OCI-LY1 (cell line): ENCODE results near the gene SP5.

ENCODE experiments used
- EZH2 ChIP-seq: fragments of 200-600 bp; sonication (generic), shearing (Covaris generic); IDR thresholded peaks from 2 replicates; pipeline ENCODE4 v1.8.0; 2017; ENCODE audit warnings: borderline replicate concordance, mixed run types, mild to moderate bottlenecking, antibody characterized with exemption, low read length, moderate library complexity, mixed read lengths
- TF ChIP-seq, protein P1 (sequence below): fragments of 200-600 bp; sonication (generic), shearing (Covaris generic); IDR thresholded peaks from 2 replicates; pipeline ENCODE4 v1.5.1; 2017; ENCODE audit warnings: mild to moderate bottlenecking, antibody characterized with exemption, low read length, moderate library complexity, mixed read lengths

DNA sequence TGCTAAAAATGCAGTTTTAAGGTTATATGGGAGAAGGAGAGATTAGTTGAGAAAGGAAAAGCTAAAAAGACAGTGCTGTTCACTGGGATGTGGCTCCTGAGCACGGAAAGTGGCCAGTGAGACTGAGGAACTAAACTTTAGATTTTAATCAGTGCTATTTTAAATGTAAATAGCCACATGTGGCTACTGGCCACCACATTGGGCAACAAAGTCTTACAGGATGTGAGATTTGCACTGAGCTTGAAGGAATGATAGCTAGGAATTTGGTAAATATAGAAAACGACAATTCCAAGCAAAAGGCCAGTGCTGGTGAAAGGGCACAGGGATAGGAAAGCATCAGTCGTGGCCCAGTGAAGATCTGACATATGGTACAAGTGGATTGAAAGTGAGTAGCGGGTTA, 14.1 kb upstream of the SP5 start:
- TF ChIP-seq, protein P1, sequence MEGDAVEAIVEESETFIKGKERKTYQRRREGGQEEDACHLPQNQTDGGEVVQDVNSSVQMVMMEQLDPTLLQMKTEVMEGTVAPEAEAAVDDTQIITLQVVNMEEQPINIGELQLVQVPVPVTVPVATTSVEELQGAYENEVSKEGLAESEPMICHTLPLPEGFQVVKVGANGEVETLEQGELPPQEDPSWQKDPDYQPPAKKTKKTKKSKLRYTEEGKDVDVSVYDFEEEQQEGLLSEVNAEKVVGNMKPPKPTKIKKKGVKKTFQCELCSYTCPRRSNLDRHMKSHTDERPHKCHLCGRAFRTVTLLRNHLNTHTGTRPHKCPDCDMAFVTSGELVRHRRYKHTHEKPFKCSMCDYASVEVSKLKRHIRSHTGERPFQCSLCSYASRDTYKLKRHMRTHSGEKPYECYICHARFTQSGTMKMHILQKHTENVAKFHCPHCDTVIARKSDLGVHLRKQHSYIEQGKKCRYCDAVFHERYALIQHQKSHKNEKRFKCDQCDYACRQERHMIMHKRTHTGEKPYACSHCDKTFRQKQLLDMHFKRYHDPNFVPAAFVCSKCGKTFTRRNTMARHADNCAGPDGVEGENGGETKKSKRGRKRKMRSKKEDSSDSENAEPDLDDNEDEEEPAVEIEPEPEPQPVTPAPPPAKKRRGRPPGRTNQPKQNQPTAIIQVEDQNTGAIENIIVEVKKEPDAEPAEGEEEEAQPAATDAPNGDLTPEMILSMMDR = no peak
- TF ChIP-seq EZH2 = no peak
